CD14-positive monocyte (primary cell): Measurements from ENCODE around the gene APMAP. TPM values are rescaled to one million over a fixed set of nuclear protein-coding genes. Genes with fewer than 3 reads are reported as not detected.

ENCODE experiments used
- DNase-seq, 3 donors: peaks; one replicate each; pipeline ENCODE4 v3.0.0-alpha.2; 2011 to 2022
- H2AFZ ChIP-seq: 2 replicates; pipeline ENCODE4 v1.6.0; 2012; ENCODE audit warnings: mild to moderate bottlenecking, low read depth, low read length, inconsistent platforms; ENCODE audit not compliant: insufficient read depth, poor library complexity, severe bottlenecking
- H3K27ac ChIP-seq, 2 donors: 1 replicate in 1 of 2; 2 replicates in 1 of 2; pipeline ENCODE4 v1.5.1; 2012 to 2013; ENCODE audit warnings: low read length in 2 of 2, control low read depth in 1 of 2, inconsistent platforms in 1 of 2, low read depth in 1 of 2, mild to moderate bottlenecking in 1 of 2
- H3K27me3 ChIP-seq, 2 donors: one replicate each; pipeline versions ENCODE4 v1.6.0 to v1.6.1; 2011 to 2013; ENCODE audit warnings: low read length in 2 of 2; ENCODE audit not compliant: control insufficient read depth in 2 of 2, insufficient read depth in 2 of 2
- H3K36me3 ChIP-seq, 2 donors: replicated peaks in 1 of 2; 1 replicate in 1 of 2; 2 replicates in 1 of 2; pipeline versions ENCODE4 v1.5.1 to v1.6.1; 2012 to 2013; ENCODE audit warnings: low read length in 2 of 2, control low read depth in 1 of 2, inconsistent platforms in 1 of 2, mild to moderate bottlenecking in 1 of 2; ENCODE audit not compliant: insufficient read depth in 2 of 2, control insufficient read depth in 1 of 2
- H3K4me1 ChIP-seq, 2 donors: 1 replicate in 1 of 2; 2 replicates in 1 of 2; pipeline versions ENCODE4 v1.5.1 to v1.6.1; 2012 to 2013; ENCODE audit warnings: low read length in 2 of 2, control low read depth in 1 of 2, inconsistent platforms in 1 of 2, mild to moderate bottlenecking in 1 of 2, moderate library complexity in 1 of 2; ENCODE audit not compliant: insufficient read depth in 2 of 2, control insufficient read depth in 1 of 2
- H3K4me2 ChIP-seq: replicated peaks from 2 replicates; pipeline ENCODE3; 2012; ENCODE audit warnings: low read length, moderate library complexity, mild to moderate bottlenecking; ENCODE audit not compliant: poor library complexity, severe bottlenecking; ENCODE audit errors: extremely low read depth
- H3K4me3 ChIP-seq, 3 experiments: fragments of 200-600 bp in 1 of 3; sonication (generic) in 1 of 3; replicated peaks in 1 of 3; 1 replicate in 2 of 3; 2 replicates in 1 of 3; pipeline ENCODE4 v1.5.1; 2011 to 2013; ENCODE audit warnings: low read length in 3 of 3, mild to moderate bottlenecking in 3 of 3, control low read depth in 2 of 3, low read depth in 2 of 3, inconsistent platforms in 1 of 3, moderate library complexity in 1 of 3
- H3K79me2 ChIP-seq: 2 replicates; pipeline ENCODE4 v1.6.0; 2012; ENCODE audit warnings: mild to moderate bottlenecking, control low read depth, inconsistent platforms, low read length, moderate library complexity; ENCODE audit not compliant: insufficient read depth
- H3K9ac ChIP-seq: 2 replicates; pipeline ENCODE4 v1.6.0; 2017; ENCODE audit warnings: low read length, mild to moderate bottlenecking; ENCODE audit not compliant: insufficient read depth, poor library complexity, severe bottlenecking
- H3K9me3 ChIP-seq, 2 donors: replicated peaks in 1 of 2; 1 replicate in 1 of 2; 2 replicates in 1 of 2; pipeline versions ENCODE4 v1.5.1 to v1.6.1; 2012 to 2013; ENCODE audit warnings: low read length in 2 of 2, control low read depth in 1 of 2; ENCODE audit not compliant: control insufficient read depth in 1 of 2, insufficient read depth in 1 of 2
- H4K20me1 ChIP-seq: 2 replicates; pipeline ENCODE4 v1.6.0; 2012; ENCODE audit warnings: mild to moderate bottlenecking, low read length, control low read depth, moderate library complexity; ENCODE audit not compliant: insufficient read depth
- H3K27ac Mint-ChIP-seq, 7 donors: one replicate each; pipeline ENCODE4 v1.8.0; 2020; ENCODE audit warnings: mild to moderate bottlenecking in 7 of 7, mixed read lengths in 7 of 7, moderate library complexity in 6 of 7, inconsistent platforms in 2 of 7
- H3K27me3 Mint-ChIP-seq, 3 donors: one replicate each; pipeline ENCODE4 v1.8.0; 2021 to 2022; ENCODE audit warnings: low read depth in 3 of 3, mild to moderate bottlenecking in 3 of 3, mixed read lengths in 3 of 3, moderate library complexity in 3 of 3, inconsistent platforms in 1 of 3
- H3K36me3 Mint-ChIP-seq, 2 donors: one replicate each; pipeline ENCODE4 v1.8.0; 2020; ENCODE audit warnings: mixed read lengths in 2 of 2, inconsistent platforms in 1 of 2, mild to moderate bottlenecking in 1 of 2
- H3K4me1 Mint-ChIP-seq: one replicate; pipeline ENCODE4 v1.8.0; 2020; ENCODE audit warnings: mild to moderate bottlenecking, mixed read lengths
- H3K4me3 Mint-ChIP-seq, 2 donors: one replicate each; pipeline ENCODE4 v1.8.0; 2020; ENCODE audit warnings: mild to moderate bottlenecking in 2 of 2, mixed read lengths in 2 of 2, moderate library complexity in 1 of 2
- H3K9me3 Mint-ChIP-seq, 7 donors: one replicate each; pipeline ENCODE4 v1.8.0; 2020 to 2022; ENCODE audit warnings: mixed read lengths in 7 of 7, mild to moderate bottlenecking in 6 of 7, moderate library complexity in 6 of 7, inconsistent platforms in 2 of 7
- WGBS: methylation state at CpG from one replicate; pipeline ENCODE4 v1.1.5; 2013; ENCODE audit warnings: missing lambda C conversion rate; ENCODE audit not compliant: insufficient coverage; 5-methylcytosine and 5-hydroxymethylcytosine counted together
- intact Hi-C, 2 donors: fragments of 100-400 bp; cut with micrococcal nuclease; formaldehyde crosslinking; loops; one replicate each; pipeline versions ENCODE4 v1.15.0 to v1.15.1; 2023
- polyA plus RNA-seq, 3 donors: library from polyadenylated mRNA; depleted of rRNA in 1 of 3; unstranded in 2 of 3; stranded (reverse) in 1 of 3; fragments of 300-500 nt in 2 of 3; fragments of >200 nt in 1 of 3; fragmentation: Illumina TruSeq in 2 of 3; gene quantifications; 1 replicate in 2 of 3; 2 replicates in 1 of 3; pipeline ENCODE4 v1.2.3, GENCODE V29; 2012 to 2021
- TF ChIP-seq, protein P1 (sequence below): fragments of 200-600 bp; IDR thresholded peaks from one replicate; pipeline ENCODE4 v1.8.0; 2022; ENCODE audit warnings: antibody characterized with exemption, mild to moderate bottlenecking

The APMAP gene
- polyA plus RNA-seq, 3 donors: 26.9 to 74.0 (median 73.2) TPM

DNA sequence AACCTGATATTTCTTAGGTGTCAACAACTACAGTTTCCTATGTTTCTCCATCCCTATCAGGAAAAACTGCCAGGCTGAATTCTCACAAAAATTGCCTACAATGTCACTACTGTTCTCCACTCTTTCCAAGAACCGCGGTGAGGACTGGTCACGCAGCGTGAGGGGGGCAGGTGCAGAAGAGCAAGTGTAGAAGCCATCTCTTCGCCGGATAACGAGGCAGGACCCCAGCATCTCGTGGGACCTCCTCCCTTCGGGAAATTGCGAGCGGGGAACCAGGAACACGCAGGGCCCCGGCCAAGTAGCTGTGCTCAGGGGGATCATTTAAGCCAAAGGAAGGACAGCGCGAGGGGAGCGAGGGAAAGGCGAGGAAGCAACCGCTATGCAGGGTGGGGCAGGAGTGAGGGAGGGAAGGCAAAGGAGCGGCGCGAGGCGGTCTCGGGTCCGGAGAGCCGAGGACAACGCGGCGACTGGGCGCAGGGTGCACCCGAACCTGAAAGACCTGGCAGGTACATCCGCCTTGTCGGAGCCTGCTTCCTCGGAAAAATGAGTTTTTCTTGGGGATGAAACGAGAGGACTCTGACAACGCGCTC is 559 bp downstream of the APMAP start:
- no peak for DNase-seq

DNA sequence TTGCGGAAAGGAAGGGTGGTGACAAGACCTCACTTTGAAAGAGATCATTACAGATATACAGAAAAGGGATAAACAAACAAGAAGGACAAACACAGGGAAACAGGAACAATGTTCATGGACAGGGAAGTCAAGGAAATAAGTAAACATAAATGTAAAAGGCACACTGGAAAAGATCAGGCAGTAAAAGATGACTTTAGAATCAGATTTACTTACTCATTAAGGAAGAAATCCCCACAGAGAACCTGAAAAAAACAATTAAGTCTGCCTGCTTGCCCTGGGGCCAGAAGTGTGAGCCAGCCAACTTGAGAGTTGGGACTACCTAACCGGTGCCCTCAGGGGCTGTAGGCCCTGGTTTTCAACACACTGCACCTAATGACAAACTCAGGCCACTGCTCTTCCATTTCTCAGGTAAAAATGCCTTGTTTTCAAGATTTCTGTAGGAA is 1.7 kb downstream of the APMAP start:
- H3K27ac ChIP-seq: peak overlapping the region in 1 of 2 donors; percentile 98
- Mint-ChIP-seq H3K27ac (peak overlapping the region in 6 of 7 donors; percentile 1 to 97 (median 68)), H3K4me1 (peaks cover 86% of the 10 kb centered on the region), H3K4me3 (peak overlapping the region; percentile 6 to 97), H3K27me3 (peaks cover 2 to 5% (median 5%) of the 10 kb centered on the region in 3 donors), H3K36me3 (peaks cover 2 to 7% of the 10 kb centered on the region in 2 donors), H3K9me3 (no peaks in the 10 kb centered on the region)
- H2AFZ ChIP-seq: no peak overlapping the region
- no peak for DNase-seq
- H3K9ac ChIP-seq: no peak overlapping the region
- H3K9me3 ChIP-seq: no peaks in the 10 kb centered on the region
- peaks cover 56 to 78% of the 10 kb centered on the region in 2 donors for H3K4me1 ChIP-seq
- H3K79me2 ChIP-seq: peaks cover 67% of the 10 kb centered on the region
- H3K4me2 ChIP-seq: peak overlapping the region; percentile 85
- no peaks in the 10 kb centered on the region for H3K27me3 ChIP-seq
- WGBS: 100% methylated on average over 1 of the region's 2 CpGs
- intact Hi-C loops: loop anchor here (5.0 to 10.0 kb wide), 7 partner anchors 204 to 706 kb away; partner anchors contain the start of genes ENTPD6 (in 2 of the 2), PYGB (in 2 of the 2), ABHD12 (in 1 of the 2) and GINS1 (in 1 of the 2)
- peaks cover 8% of the 10 kb centered on the region for H4K20me1 ChIP-seq
- H3K36me3 ChIP-seq: no peaks in the 10 kb centered on the region
- TF ChIP-seq, protein P1, sequence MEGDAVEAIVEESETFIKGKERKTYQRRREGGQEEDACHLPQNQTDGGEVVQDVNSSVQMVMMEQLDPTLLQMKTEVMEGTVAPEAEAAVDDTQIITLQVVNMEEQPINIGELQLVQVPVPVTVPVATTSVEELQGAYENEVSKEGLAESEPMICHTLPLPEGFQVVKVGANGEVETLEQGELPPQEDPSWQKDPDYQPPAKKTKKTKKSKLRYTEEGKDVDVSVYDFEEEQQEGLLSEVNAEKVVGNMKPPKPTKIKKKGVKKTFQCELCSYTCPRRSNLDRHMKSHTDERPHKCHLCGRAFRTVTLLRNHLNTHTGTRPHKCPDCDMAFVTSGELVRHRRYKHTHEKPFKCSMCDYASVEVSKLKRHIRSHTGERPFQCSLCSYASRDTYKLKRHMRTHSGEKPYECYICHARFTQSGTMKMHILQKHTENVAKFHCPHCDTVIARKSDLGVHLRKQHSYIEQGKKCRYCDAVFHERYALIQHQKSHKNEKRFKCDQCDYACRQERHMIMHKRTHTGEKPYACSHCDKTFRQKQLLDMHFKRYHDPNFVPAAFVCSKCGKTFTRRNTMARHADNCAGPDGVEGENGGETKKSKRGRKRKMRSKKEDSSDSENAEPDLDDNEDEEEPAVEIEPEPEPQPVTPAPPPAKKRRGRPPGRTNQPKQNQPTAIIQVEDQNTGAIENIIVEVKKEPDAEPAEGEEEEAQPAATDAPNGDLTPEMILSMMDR: no peak
- H3K4me3 ChIP-seq: peak overlapping the region in 1 of 3 experiments; percentile 85

More for the DNA sequence above, 559 bp downstream of the APMAP start:
- H3K9me3 Mint-ChIP-seq: no peaks in the 10 kb centered on the region
- Histone ChIP-seq H3K4me2 (peak overlapping the region; percentile 85), H3K9ac (peak overlapping the region; percentile 94), H3K4me3 (peak overlapping the region; percentile 55 to 89 (median 85)), H2AFZ (peak overlapping the region; percentile 79), H3K36me3 (no peaks in the 10 kb centered on the region), H3K4me1 (peaks cover 48 to 69% of the 10 kb centered on the region in 2 donors), H3K79me2 (peaks cover 55% of the 10 kb centered on the region), H3K9me3 (no peaks in the 10 kb centered on the region), H3K27me3 (no peaks in the 10 kb centered on the region), H3K27ac (peak overlapping the region; percentile 87 to 98), H4K20me1 (peaks cover 4% of the 10 kb centered on the region)
- H3K36me3 Mint-ChIP-seq: peaks cover 2 to 7% of the 10 kb centered on the region in 2 donors
- H3K27ac Mint-ChIP-seq: peak overlapping the region; percentile 94 to 98 (median 97)
- peaks cover 2 to 5% (median 5%) of the 10 kb centered on the region in 3 donors for H3K27me3 Mint-ChIP-seq
- peak overlapping the region; percentile 96 to 97 for H3K4me3 Mint-ChIP-seq
- WGBS: 0% methylated on average over 33 of the region's 36 CpGs
- intact Hi-C loops: loop anchor here (2.0 to 10.0 kb wide), 8 partner anchors 203 to 705 kb away; partner anchors contain the start of genes ENTPD6 (in 2 of the 2), PYGB (in 2 of the 2), ABHD12 (in 1 of the 2) and GINS1 (in 1 of the 2)
- TF ChIP-seq, protein P1: no peak
- peaks cover 75% of the 10 kb centered on the region for H3K4me1 Mint-ChIP-seq
